Calu3 (cell line): ENCODE measurements around the gene NAV2. TPM values are rescaled to one million over a fixed set of nuclear protein-coding genes. Genes with fewer than 3 reads are reported as not detected.
"Not testable (repeated sequence)": the region's sequence is repeated elsewhere in the genome, so short reads cannot be mapped to it uniquely, and the experiment has no call there.

Source experiments
- BruUV-seq: library from RNA; stranded (reverse); fragments of 400-500 nt; replicated peaks from 2 replicates; lab custom pipeline; 2021; lab: Mats Ljungman, UMichigan
- CTCF ChIA-PET: fragments of 300-600 bp; sonication (Branson Sonifier 250); formaldehyde crosslinking; loops from one replicate; lab custom pipeline; 2022; ENCODE audit warnings: antibody characterized with exemption; lab: Charles Lee
- DNase-seq: peaks from one replicate; pipeline ENCODE4 v3.0.0; 2022
- H3K27ac Mint-ChIP-seq: one replicate; pipeline ENCODE4 v1.8.0; 2022; ENCODE audit warnings: mixed read lengths; ENCODE audit not compliant: unreplicated experiment
- H3K27me3 Mint-ChIP-seq: one replicate; pipeline ENCODE4 v1.8.0; 2022; ENCODE audit warnings: mixed read lengths; ENCODE audit not compliant: unreplicated experiment
- H3K36me3 Mint-ChIP-seq: one replicate; pipeline ENCODE4 v1.8.0; 2022; ENCODE audit warnings: mild to moderate bottlenecking, moderate library complexity, mixed read lengths; ENCODE audit not compliant: insufficient read depth, unreplicated experiment
- H3K4me1 Mint-ChIP-seq: one replicate; pipeline ENCODE4 v1.8.0; 2022; ENCODE audit warnings: mild to moderate bottlenecking, low read depth, mixed read lengths; ENCODE audit not compliant: unreplicated experiment
- H3K4me3 Mint-ChIP-seq: one replicate; pipeline ENCODE4 v1.8.0; 2022; ENCODE audit warnings: mild to moderate bottlenecking, low read depth, moderate library complexity, mixed read lengths; ENCODE audit not compliant: unreplicated experiment
- H3K9me3 Mint-ChIP-seq: one replicate; pipeline ENCODE4 v1.8.0; 2022; ENCODE audit warnings: low read depth, mixed read lengths; ENCODE audit not compliant: unreplicated experiment
- intact Hi-C: fragments of 100-400 bp; cut with micrococcal nuclease; formaldehyde crosslinking; loops from one replicate; pipeline ENCODE4 v1.10.0; 2022; ENCODE audit not compliant: unreplicated experiment
- total RNA-seq: library from RNA; stranded (reverse); gene quantifications from 2 replicates; pipeline ENCODE4 v1.2.3, GENCODE V29; 2022
- TF ChIP-seq, protein P1 (sequence below): fragments of 200-600 bp; IDR thresholded peaks from one replicate; pipeline ENCODE4 v1.8.0; 2022; ENCODE audit warnings: antibody characterized with exemption; ENCODE audit not compliant: unreplicated experiment

Gene NAV2
- total RNA-seq, 1 experiment from 2014 or later: 21.4 TPM

DNA sequence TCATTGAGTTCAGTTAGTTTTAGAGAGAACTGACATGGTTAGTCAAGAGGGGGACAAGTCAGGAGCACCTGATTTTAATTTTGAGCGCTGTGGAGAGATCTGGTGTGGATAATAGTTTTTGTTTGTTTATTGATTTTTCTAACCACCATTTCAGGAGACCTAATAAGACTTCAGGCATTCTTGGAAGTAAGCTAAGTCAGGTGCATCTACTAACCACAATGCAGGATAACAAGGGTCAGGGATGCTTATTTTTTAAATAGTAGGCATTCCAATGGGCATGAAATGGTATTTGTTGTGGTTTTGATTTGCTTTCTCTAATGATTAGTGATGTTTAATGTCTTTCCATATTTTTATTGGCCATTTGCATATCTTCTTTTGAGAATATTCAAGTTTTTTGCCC lies 212.1 kb downstream of the NAV2 start:
- H3K4me1 Mint-ChIP-seq: peaks cover 10% of the 10 kb centered on the region
- no peaks in the 10 kb centered on the region for H3K9me3 Mint-ChIP-seq
- intact Hi-C loops: no loop called here
- no peak overlapping the region for H3K4me3 Mint-ChIP-seq
- DNase-seq: no peak
- no peaks in the 10 kb centered on the region for H3K27me3 Mint-ChIP-seq
- no TSS peak for BruUV-seq
- TF ChIP-seq, protein P1, sequence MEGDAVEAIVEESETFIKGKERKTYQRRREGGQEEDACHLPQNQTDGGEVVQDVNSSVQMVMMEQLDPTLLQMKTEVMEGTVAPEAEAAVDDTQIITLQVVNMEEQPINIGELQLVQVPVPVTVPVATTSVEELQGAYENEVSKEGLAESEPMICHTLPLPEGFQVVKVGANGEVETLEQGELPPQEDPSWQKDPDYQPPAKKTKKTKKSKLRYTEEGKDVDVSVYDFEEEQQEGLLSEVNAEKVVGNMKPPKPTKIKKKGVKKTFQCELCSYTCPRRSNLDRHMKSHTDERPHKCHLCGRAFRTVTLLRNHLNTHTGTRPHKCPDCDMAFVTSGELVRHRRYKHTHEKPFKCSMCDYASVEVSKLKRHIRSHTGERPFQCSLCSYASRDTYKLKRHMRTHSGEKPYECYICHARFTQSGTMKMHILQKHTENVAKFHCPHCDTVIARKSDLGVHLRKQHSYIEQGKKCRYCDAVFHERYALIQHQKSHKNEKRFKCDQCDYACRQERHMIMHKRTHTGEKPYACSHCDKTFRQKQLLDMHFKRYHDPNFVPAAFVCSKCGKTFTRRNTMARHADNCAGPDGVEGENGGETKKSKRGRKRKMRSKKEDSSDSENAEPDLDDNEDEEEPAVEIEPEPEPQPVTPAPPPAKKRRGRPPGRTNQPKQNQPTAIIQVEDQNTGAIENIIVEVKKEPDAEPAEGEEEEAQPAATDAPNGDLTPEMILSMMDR: no peak
- no peak overlapping the region for H3K27ac Mint-ChIP-seq
- CTCF ChIA-PET: no interaction called here
- H3K36me3 Mint-ChIP-seq: no peaks in the 10 kb centered on the region

DNA sequence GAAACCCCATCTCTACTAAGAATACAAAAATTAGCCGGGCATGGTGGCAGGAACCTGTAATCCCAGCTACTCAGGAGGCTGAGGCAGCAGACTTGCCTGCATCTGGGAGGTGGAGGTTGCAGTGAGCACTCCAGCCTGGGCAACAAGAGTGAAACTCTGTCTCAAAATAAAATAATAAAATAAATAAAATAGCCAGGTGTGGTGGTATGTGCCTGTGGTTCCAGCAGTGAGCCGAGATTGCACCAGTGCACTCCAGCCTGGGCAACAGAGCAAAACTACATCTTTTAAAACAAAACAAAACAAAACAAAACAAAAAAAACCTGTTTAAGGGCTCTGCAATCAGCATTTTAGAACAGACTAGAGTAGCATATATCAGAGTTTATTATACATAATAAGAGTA lies 214.8 kb downstream of the NAV2 start:
- H3K27ac Mint-ChIP-seq, H3K27me3 Mint-ChIP-seq, H3K4me1 Mint-ChIP-seq, CTCF ChIA-PET, intact Hi-C loops, H3K36me3 Mint-ChIP-seq, H3K9me3 Mint-ChIP-seq, DNase-seq, BruUV-seq, H3K4me3 Mint-ChIP-seq: not testable (repeated sequence)

DNA sequence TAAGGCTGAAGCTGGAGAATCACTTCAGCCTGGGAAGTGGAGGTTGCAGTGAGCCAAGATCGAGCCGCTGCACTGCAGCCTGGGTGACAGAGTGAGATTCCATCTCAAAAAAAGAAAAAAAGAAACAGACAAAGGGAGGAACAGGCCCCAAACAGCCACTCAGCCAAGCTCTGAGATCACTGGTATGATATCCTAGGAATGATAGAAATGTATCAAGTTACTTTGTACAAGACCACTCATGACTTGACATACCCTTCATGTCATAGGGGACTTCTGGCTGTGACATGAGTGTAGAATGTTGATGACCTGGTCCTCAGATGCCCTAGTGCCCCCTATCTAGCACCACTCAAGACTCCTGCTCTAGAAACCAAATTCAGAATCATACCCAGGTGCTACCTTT lies 216.5 kb downstream of the NAV2 start:
- Mint-ChIP-seq H3K27me3 (no peaks in the 10 kb centered on the region), H3K9me3 (no peaks in the 10 kb centered on the region), H3K27ac (no peak overlapping the region), H3K4me1 (peaks cover 9% of the 10 kb centered on the region), H3K4me3 (no peak overlapping the region), H3K36me3 (no peaks in the 10 kb centered on the region)
- TF ChIP-seq, protein P1: no peak
- CTCF ChIA-PET: no interaction called here
- intact Hi-C loops: no loop called here
- BruUV-seq: no TSS peak
- no peak for DNase-seq

DNA sequence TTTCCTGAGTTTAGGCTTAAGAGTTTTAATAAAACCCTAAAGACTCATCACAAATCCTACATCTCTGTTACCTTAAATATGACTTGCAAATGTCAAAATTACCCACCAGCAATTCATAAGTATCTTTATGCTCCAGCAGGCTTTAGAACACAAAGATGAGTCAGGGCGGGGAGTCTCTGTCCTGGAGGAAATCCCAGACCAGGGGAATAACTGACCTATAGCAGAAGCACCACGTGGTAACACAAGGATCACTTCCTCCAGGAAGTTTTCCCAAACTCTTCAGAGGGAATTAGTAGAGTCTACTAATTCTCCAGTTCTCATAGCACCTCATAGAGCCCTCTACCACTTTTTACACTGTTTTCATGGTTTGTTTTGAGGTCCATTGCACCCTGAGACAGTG lies 217.0 kb downstream of the NAV2 start:
- no peak for DNase-seq
- H3K9me3 Mint-ChIP-seq: no peaks in the 10 kb centered on the region
- no peaks in the 10 kb centered on the region for H3K27me3 Mint-ChIP-seq
- no peaks in the 10 kb centered on the region for H3K36me3 Mint-ChIP-seq
- no peak overlapping the region for H3K4me3 Mint-ChIP-seq
- TF ChIP-seq, protein P1: no peak
- intact Hi-C loops: no loop called here
- BruUV-seq: no TSS peak
- CTCF ChIA-PET: no interaction called here
- H3K4me1 Mint-ChIP-seq: peaks cover 5% of the 10 kb centered on the region
- no peak overlapping the region for H3K27ac Mint-ChIP-seq

DNA sequence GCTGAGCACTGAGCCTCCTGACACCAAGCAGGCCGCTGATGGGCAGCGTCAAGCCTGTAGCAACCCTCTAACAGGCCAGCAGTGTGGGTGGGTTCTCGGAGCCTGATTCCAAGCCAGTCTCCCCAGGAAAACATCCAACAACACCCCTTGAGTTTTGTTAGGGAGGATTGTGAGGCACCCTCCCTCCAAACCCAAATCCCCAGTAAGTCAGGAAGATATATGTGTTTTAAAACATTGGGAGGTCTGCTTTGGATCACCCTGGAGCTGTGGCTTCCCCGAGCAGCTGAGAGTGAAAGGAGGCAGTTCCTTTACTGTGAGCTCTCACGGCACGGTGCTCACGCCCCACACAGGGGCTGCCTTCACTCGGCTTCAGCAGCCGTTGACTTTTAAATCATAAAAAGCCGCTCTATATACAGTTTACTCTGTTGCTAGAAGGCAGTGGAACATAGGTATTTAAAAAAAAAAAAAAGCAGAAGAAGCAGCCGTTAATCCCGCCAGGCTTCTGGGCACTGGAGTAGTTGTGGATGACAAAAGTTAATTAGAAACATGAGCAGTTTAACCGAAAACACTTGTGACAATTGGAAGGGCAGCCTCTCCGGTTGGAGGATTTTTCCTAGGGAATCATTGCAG lies 218.6 kb downstream of the NAV2 start:
- BruUV-seq: no TSS peak
- CTCF ChIA-PET: no interaction called here
- Mint-ChIP-seq H3K36me3 (no peaks in the 10 kb centered on the region), H3K9me3 (no peaks in the 10 kb centered on the region), H3K4me3 (no peak overlapping the region), H3K27me3 (no peaks in the 10 kb centered on the region), H3K27ac (no peak overlapping the region), H3K4me1 (no peaks in the 10 kb centered on the region)
- intact Hi-C loops: no loop called here
- DNase-seq: no peak
- TF ChIP-seq, protein P1: no peak
